PC-9 (cell line): ENCODE results near the gene SETD4.

Experiments used
- EZH2 ChIP-seq: fragments of 200-600 bp; sonication (generic); IDR thresholded peaks from 2 replicates; pipeline ENCODE4 v1.8.0; 2017; ENCODE audit warnings: antibody characterized with exemption, low read depth
- TF ChIP-seq, protein P1 (sequence below): fragments of 200-600 bp; sonication (generic); conservative IDR thresholded peaks from 2 replicates; pipeline ENCODE4 v1.6.1; 2017; ENCODE audit warnings: mixed run types, antibody characterized with exemption, mild to moderate bottlenecking, moderate library complexity

DNA sequence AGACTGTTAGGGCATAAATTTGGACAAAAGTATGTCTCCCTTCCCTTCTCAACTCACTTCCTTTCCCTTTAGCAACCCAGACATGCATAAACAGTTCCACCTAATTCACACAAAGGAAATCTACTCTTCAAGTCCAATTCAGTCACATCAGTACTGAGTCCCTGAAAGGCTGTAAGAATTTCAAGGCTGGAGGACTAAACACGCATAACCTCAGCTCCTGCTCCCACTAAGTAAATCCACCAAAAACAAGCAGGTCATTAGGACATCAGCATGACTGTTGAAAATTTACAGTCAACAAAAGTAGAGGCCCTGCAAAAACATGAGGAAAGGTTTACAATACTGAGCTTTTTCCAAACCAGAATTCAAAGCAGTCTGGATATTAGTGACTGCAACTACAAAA lies 18.4 kb downstream of the SETD4 start:
- TF ChIP-seq, protein P1, sequence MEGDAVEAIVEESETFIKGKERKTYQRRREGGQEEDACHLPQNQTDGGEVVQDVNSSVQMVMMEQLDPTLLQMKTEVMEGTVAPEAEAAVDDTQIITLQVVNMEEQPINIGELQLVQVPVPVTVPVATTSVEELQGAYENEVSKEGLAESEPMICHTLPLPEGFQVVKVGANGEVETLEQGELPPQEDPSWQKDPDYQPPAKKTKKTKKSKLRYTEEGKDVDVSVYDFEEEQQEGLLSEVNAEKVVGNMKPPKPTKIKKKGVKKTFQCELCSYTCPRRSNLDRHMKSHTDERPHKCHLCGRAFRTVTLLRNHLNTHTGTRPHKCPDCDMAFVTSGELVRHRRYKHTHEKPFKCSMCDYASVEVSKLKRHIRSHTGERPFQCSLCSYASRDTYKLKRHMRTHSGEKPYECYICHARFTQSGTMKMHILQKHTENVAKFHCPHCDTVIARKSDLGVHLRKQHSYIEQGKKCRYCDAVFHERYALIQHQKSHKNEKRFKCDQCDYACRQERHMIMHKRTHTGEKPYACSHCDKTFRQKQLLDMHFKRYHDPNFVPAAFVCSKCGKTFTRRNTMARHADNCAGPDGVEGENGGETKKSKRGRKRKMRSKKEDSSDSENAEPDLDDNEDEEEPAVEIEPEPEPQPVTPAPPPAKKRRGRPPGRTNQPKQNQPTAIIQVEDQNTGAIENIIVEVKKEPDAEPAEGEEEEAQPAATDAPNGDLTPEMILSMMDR = no peak
- no peak for TF ChIP-seq EZH2
